Measurements from ENCODE around the gene PSTK. TPM values are rescaled to one million over a fixed set of nuclear protein-coding genes. Genes with fewer than 3 reads are reported as not detected.

PSTK gene
- total and polyA plus RNA-seq, 2 of the 13 experiments (the other 11 are each of a cell fraction or from before 2014, with no cell fraction given): 8.2 to 9.3 TPM

- TF ChIP-seq HNF1A (IDR thresholded peaks at IDR 0.05; ENCODE audit: low read depth) (peak; percentile 38; the same call in 1 of the 2 replicates), HNF1A (CRISPR knock-in tag; IDR thresholded peaks at IDR 0.05; ENCODE audit: borderline replicate concordance) (peak; percentile 87), DBP (CRISPR knock-in tag; IDR thresholded peaks at IDR 0.05; ENCODE audit: not compliant biosample characterization) (peak; percentile 28), GTF2F1 (IDR thresholded peaks at IDR 0.05; ENCODE audit: low read length) (0 out of 2 replicates have a peak, but pooled peaks have one; percentile 4), ZSCAN20 (CRISPR knock-in tag; IDR thresholded peaks at IDR 0.05; ENCODE audit: borderline replicate concordance) (no peak), GLMP (CRISPR knock-in tag; IDR thresholded peaks at IDR 0.05; ENCODE audit: borderline replicate concordance) (no peak), ZNF124 (CRISPR knock-in tag; IDR thresholded peaks at IDR 0.05) (peak; percentile 96), E2F5 (CRISPR knock-in tag; conservative IDR thresholded peaks at IDR 0.05) (peak; percentile 95), ZNF709 (CRISPR knock-in tag; IDR thresholded peaks at IDR 0.05) (peak; percentile 97), ZNF343 (CRISPR knock-in tag; IDR thresholded peaks at IDR 0.05) (peak; percentile 98), FOXJ3 (CRISPR knock-in tag; IDR thresholded peaks at IDR 0.05; ENCODE audit: borderline replicate concordance) (no peak), SRSF9 (IDR thresholded peaks at IDR 0.05; ENCODE audit: borderline replicate concordance, insufficient read depth, low read depth, low read length, poor library complexity, severe bottlenecking) (no peak), FOXO1 (CRISPR knock-in tag; IDR thresholded peaks at IDR 0.05) (peak; percentile 61; the same call in 1 of the 2 replicates), ZNF264 (CRISPR knock-in tag; IDR thresholded peaks at IDR 0.05) (peak; percentile 82; the same call in 1 of the 2 replicates), ETS1 (CRISPR knock-in tag; IDR thresholded peaks at IDR 0.05) (peak; percentile 76; the same call in 1 of the 2 replicates), BATF2 (CRISPR knock-in tag; IDR thresholded peaks at IDR 0.05) (peak; percentile 76; the same call in 1 of the 2 replicates), BRCA1 (CRISPR knock-in tag; IDR thresholded peaks at IDR 0.05) (no peak), ATF3 (CRISPR knock-in tag; IDR thresholded peaks at IDR 0.05) (peak; percentile 13; the same call in 1 of the 2 replicates)
These were observed 26.1 kb upstream of the PSTK start, which contains the start of gene C10orf88 (continued) for GRCh38 chr10:122953902-122954730.
